ENCODE data around the gene NCBP2L.

The NCBP2L gene

DNA sequence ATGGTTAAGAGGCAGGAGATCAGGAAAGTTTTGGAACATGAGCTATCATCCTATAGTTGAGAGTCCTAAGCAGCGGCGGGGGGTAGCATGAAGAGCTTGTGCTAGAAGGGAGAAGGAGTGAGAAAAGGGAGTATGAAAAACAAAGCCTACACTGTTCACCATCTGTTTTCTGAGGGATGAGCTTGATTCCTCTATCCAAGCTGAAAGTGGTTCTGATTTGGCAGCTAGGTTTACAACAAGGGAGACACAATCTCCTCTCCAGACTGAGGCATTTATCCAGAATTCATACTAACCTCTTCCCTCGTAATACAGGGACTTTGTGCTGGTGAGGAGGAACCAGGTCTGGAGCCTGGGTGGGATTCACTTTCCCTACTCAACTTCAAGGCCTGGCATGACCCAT is 25.5 kb upstream of the NCBP2L start:
- Histone ChIP-seq H3K4me2 (ENCODE audit: low read length) (no peak overlapping the region), H4K20me1 (ENCODE audit: insufficient read depth, low read length) (no peaks in the 10 kb centered on the region)
- TF ChIP-seq, protein P1, sequence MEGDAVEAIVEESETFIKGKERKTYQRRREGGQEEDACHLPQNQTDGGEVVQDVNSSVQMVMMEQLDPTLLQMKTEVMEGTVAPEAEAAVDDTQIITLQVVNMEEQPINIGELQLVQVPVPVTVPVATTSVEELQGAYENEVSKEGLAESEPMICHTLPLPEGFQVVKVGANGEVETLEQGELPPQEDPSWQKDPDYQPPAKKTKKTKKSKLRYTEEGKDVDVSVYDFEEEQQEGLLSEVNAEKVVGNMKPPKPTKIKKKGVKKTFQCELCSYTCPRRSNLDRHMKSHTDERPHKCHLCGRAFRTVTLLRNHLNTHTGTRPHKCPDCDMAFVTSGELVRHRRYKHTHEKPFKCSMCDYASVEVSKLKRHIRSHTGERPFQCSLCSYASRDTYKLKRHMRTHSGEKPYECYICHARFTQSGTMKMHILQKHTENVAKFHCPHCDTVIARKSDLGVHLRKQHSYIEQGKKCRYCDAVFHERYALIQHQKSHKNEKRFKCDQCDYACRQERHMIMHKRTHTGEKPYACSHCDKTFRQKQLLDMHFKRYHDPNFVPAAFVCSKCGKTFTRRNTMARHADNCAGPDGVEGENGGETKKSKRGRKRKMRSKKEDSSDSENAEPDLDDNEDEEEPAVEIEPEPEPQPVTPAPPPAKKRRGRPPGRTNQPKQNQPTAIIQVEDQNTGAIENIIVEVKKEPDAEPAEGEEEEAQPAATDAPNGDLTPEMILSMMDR (IDR thresholded peaks at IDR 0.05; ENCODE audit: low read depth, low read length): no peak
- TF ChIP-seq EZH2phosphoT487 (IDR thresholded peaks at IDR 0.05; ENCODE audit: low read depth): no peak

DNA sequence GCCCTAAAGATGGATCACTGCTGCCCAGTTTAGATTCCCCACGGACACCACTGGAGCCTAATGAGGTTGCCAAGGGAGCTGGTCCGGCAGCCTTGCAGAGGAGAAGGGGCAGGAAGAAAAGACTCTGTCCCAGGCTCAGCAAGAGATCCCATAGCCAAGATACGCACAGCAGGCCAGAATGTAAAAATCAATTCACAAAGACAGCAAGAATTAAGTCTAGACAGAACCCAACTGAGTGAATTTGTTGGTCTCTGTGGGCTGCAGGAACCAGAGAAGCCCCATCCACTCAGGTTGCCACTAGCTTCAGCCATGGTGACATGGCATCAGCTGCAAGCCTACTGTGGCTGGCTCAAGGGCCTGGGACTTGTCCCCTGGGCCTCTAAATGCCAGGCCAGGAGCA is 24.8 kb upstream of the NCBP2L start:
- Histone ChIP-seq H3K9me3 (ENCODE audit: insufficient read depth, low read length) (no peaks in the 10 kb centered on the region), H3K9ac (ENCODE audit: low read length) (no peak overlapping the region), H3K27ac (ENCODE audit: low read length) (no peak overlapping the region), H3K27me3 (ENCODE audit: low read depth, low read length) (no peaks in the 10 kb centered on the region), H4K20me1 (ENCODE audit: insufficient read depth, low read length) (no peaks in the 10 kb centered on the region), H2AFZ (ENCODE audit: low read depth, low read length) (no peak overlapping the region), H3K4me2 (ENCODE audit: low read length) (no peak overlapping the region), H3K4me1 (ENCODE audit: low read length) (no peaks in the 10 kb centered on the region), H3K4me3 (ENCODE audit: low read length) (no peak overlapping the region), H3K79me2 (ENCODE audit: low read length) (no peaks in the 10 kb centered on the region), H3K36me3 (replicated peaks; ENCODE audit: low read depth, low read length) (no peaks in the 10 kb centered on the region)
- TF ChIP-seq, protein P1 (IDR thresholded peaks at IDR 0.05; ENCODE audit: low read depth, low read length): no peak
- no peak for TF ChIP-seq EZH2phosphoT487 (IDR thresholded peaks at IDR 0.05; ENCODE audit: low read depth)

More for the DNA sequence above, 25.5 kb upstream of the NCBP2L start:
- Histone ChIP-seq H3K36me3 (replicated peaks; ENCODE audit: low read depth, low read length) (no peaks in the 10 kb centered on the region), H3K4me3 (ENCODE audit: low read length) (no peak overlapping the region), H3K27me3 (ENCODE audit: low read depth, low read length) (no peaks in the 10 kb centered on the region), H3K9ac (ENCODE audit: low read length) (no peak overlapping the region), H3K4me1 (ENCODE audit: low read length) (no peaks in the 10 kb centered on the region), H3K27ac (ENCODE audit: low read length) (no peak overlapping the region), H3K79me2 (ENCODE audit: low read length) (no peaks in the 10 kb centered on the region), H2AFZ (ENCODE audit: low read depth, low read length) (no peak overlapping the region), H3K9me3 (ENCODE audit: insufficient read depth, low read length) (no peaks in the 10 kb centered on the region)

DNA sequence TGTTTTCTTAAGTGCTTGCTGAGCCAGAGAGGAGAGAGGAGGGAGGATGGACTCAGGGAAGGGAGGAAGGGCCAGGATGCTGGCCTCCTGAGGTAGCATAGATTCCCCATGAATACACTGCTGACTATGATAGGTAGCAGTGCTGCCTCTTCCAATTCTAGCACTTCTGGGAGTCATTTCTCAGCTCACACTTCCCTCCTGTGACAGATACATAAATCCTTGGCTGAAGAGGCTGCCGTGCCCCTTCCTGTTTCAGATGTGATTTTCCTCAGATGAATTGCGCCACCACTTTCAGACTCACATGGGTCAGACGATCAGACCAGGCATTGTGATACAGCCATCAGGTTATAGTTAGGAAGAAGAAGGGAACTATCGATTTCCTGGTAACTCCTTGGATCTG is 24.3 kb upstream of the NCBP2L start:
- no peak overlapping the region for H3K27ac ChIP-seq (ENCODE audit: low read length)
- TF ChIP-seq EZH2phosphoT487 (IDR thresholded peaks at IDR 0.05; ENCODE audit: low read depth): no peak
- H3K9ac ChIP-seq (ENCODE audit: low read length): no peak overlapping the region
- H2AFZ ChIP-seq (ENCODE audit: low read depth, low read length): no peak overlapping the region
- no peak overlapping the region for H3K4me3 ChIP-seq (ENCODE audit: low read length)
- no peaks in the 10 kb centered on the region for H4K20me1 ChIP-seq (ENCODE audit: insufficient read depth, low read length)
- no peaks in the 10 kb centered on the region for H3K4me1 ChIP-seq (ENCODE audit: low read length)
- H3K27me3 ChIP-seq (ENCODE audit: low read depth, low read length): no peaks in the 10 kb centered on the region
- no peak overlapping the region for H3K4me2 ChIP-seq (ENCODE audit: low read length)
- H3K36me3 ChIP-seq (replicated peaks; ENCODE audit: low read depth, low read length): no peaks in the 10 kb centered on the region
- H3K79me2 ChIP-seq (ENCODE audit: low read length): no peaks in the 10 kb centered on the region
- no peaks in the 10 kb centered on the region for H3K9me3 ChIP-seq (ENCODE audit: insufficient read depth, low read length)

DNA sequence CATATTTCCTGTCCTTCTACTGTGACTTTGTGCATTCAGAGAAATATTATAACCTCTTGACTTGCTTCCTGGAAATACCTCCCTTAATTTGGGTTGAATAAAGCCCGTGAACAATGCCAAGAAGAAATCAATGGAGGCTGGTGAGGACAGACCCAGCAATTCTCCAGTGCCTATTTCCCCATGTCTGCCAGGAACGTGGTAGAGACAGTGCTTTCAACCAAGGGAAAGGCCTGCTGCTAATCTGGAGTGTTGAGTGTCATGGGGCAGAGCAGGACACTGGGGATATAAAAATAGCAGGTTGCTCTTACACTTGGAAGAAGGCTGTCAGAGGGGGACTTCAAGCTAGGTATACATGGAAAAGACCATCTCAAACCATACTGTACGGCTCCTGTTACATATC is 21.8 kb upstream of the NCBP2L start:
- H3K4me1 ChIP-seq (ENCODE audit: low read length): no peaks in the 10 kb centered on the region
- H3K27ac ChIP-seq (ENCODE audit: low read length): no peak overlapping the region
- no peaks in the 10 kb centered on the region for H3K36me3 ChIP-seq (replicated peaks; ENCODE audit: low read depth, low read length)
- no peak overlapping the region for H2AFZ ChIP-seq (ENCODE audit: low read depth, low read length)
- TF ChIP-seq, protein P1 (IDR thresholded peaks at IDR 0.05; ENCODE audit: low read depth, low read length): no peak
- TF ChIP-seq EZH2phosphoT487 (IDR thresholded peaks at IDR 0.05; ENCODE audit: low read depth): no peak
- no peaks in the 10 kb centered on the region for H3K79me2 ChIP-seq (ENCODE audit: low read length)
- no peak overlapping the region for H3K9ac ChIP-seq (ENCODE audit: low read length)
- no peaks in the 10 kb centered on the region for H3K9me3 ChIP-seq (ENCODE audit: insufficient read depth, low read length)
- H3K4me2 ChIP-seq (ENCODE audit: low read length): no peak overlapping the region
- no peak overlapping the region for H3K4me3 ChIP-seq (ENCODE audit: low read length)
- H3K27me3 ChIP-seq (ENCODE audit: low read depth, low read length): no peaks in the 10 kb centered on the region
- no peaks in the 10 kb centered on the region for H4K20me1 ChIP-seq (ENCODE audit: insufficient read depth, low read length)

All from OCI-LY3 (cell line).